Fibroblast of villous mesenchyme (primary cell): ENCODE measurements around the gene TATDN2. TPM values are rescaled to one million over a fixed set of nuclear protein-coding genes. Genes with fewer than 3 reads are reported as not detected.

Experiments
- DNase-seq: peaks from one replicate; pipeline ENCODE4 v3.0.0-alpha.2; 2010; ENCODE audit warnings: low read depth
- H3K4me3 ChIP-seq: 2 replicates; pipeline ENCODE4 v1.5.1; 2011; ENCODE audit warnings: low read depth, mild to moderate bottlenecking, low read length
- CTCF ChIP-seq: IDR thresholded peaks from 2 replicates; pipeline ENCODE4 v1.5.1; 2012; ENCODE audit warnings: low read depth, mild to moderate bottlenecking, low read length; ENCODE audit not compliant: insufficient read depth
- total RNA-seq: library from RNA; depleted of rRNA; stranded (reverse); fragments of >200 nt; gene quantifications from 2 replicates; pipeline ENCODE4 v1.2.3, GENCODE V29; 2012

Gene TATDN2
- total RNA-seq, 1 donor, result 16.0 TPM

DNA sequence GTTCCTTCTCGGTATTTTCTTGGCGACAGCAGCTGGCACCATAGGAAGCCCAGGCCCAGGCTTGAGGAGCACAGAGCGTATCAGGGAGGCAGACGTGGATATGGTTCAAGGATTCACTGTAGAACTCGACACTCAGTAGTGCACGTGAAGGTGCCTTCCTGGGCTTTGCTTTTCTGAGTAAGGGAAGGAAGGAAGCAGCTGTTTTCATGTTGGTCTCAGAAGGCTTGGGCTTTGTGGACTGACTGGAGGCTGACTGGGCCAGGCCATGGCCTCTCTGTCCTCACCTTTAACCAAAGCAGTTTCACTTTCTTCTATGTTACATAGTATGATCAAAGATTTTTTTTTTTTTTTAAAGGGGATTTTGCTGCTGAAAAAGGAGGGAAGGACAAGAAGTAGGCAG, 51.4 kb downstream of the TATDN2 start:
- no peak for TF ChIP-seq CTCF
- H3K4me3 ChIP-seq, result no peak overlapping the region
- DNase-seq, result peak; percentile 28

DNA sequence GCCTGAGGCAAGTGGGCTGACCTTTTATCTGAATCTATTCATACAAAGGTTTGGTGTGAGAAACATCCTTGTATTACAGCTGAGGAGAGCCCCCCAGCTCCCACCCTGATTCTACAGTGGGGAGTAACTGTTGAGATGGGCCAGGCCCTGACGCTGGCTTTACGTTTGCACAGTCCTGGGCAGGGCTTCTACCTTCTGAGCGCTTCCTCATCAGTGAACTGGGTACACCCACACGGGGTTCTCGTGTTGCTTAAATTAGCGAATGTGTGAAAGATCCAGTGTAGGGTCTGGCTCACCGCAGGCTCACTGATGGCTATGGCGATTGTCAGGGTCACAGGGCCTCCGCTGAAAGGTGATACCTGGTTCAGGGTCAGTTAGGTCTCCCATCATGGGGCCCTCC, 51.8 kb downstream of the TATDN2 start:
- no peak overlapping the region for H3K4me3 ChIP-seq
- TF ChIP-seq CTCF, result no peak
- no peak for DNase-seq

DNA sequence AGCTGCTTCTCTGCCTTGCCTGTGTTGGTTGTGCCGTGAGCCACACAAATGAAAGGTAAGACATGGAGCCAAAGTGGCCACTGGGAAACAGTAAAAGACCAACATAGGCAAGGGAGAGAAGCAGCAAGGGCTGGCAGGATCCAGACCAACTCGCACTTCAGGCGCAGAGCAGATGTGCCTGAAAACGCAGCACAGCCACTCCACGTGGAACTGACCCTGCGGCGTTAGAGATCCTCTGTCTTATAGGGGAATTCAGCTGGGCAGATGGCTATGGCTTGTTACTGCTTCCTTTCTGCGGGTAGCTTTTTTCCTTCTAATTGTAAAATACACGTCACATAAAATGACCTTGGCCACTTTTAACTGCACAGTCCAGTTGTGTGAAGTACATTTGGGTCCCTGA, 54.8 kb downstream of the TATDN2 start:
- no peak overlapping the region for H3K4me3 ChIP-seq
- no peak for DNase-seq
- no peak for TF ChIP-seq CTCF

DNA sequence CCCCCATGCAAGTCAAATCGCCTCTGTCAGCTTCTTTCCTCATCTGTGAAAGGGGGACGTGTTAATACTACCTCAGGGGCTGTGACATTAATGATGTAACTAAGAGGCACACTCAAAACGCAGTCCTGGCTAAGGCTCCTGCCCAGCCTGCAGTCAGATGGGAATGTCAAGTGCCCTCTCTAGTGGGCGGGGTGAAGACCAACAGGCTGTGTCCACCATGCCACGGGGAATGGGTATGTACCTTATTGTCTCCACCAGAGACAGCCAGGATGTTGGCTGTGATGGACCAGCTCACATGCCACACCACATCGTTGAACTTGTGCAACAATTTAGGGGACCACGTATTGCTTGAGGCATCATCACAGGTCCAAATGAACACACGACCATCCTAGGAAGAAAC, 55.5 kb downstream of the TATDN2 start:
- H3K4me3 ChIP-seq, result no peak overlapping the region
- no peak for DNase-seq
- no peak for TF ChIP-seq CTCF

DNA sequence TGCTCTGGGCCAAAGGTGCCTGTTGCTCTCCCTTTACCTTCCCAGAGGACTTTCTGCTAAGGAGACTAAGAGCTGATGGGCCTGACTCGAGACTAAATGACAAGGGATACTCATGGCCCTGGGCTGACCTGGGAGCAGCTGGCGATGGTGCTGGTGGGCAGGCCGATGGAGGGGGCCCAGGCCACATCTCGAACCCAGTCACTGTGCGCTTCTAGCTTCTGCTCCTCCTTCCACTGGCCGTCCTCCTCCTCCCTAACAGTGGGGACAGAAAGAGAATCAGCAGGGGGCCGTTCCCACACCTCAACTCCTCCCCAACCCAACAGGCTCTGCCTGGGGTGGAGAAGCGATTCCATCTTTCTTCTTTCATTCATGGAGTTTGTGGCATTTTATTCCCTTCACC, 56.6 kb downstream of the TATDN2 start:
- TF ChIP-seq CTCF, result no peak
- no peak overlapping the region for H3K4me3 ChIP-seq
- DNase-seq, result no peak

- DNase-seq, result no peak
- H3K4me3 ChIP-seq, result no peak overlapping the region
- no peak for TF ChIP-seq CTCF
Measured at GRCh38 chr3:10305331-10305902, 57.2 kb downstream of the TATDN2 start.

- no peak for TF ChIP-seq CTCF
- no peak for DNase-seq
- H3K4me3 ChIP-seq, result no peak overlapping the region
Measured at GRCh38 chr3:10306156-10306555, 57.9 kb downstream of the TATDN2 start.
